Left lung (tissue), 10 donors: ENCODE data around the gene LGALS1. TPM values are rescaled to one million over a fixed set of nuclear protein-coding genes. Genes with fewer than 3 reads are reported as not detected.

Experiments used
- ATAC-seq: fragments of 200-7000 bp; cut with Tn5 transposase; one replicate; pipeline ENCODE4 v1.9.1; 2020; ENCODE audit warnings: moderate library complexity
- DNase-seq, 4 donors: peaks; one replicate each; pipeline ENCODE4 v3.0.0-alpha.2; 2013 to 2020
- H3K27ac ChIP-seq, 2 donors: fragments of 200-600 bp; sonication (generic) in 1 of 2; one replicate each; pipeline versions ENCODE4 v1.5.0 to v1.8.0; 2020 to 2021
- H3K27me3 ChIP-seq, 2 donors: fragments of 200-600 bp; sonication (generic) in 1 of 2; one replicate each; pipeline versions ENCODE4 v1.5.0 to v1.8.0; 2020 to 2021
- H3K36me3 ChIP-seq, 2 donors: fragments of 200-600 bp; sonication (generic) in 1 of 2; one replicate each; pipeline versions ENCODE4 v1.5.0 to v1.8.0; 2020 to 2021
- H3K4me1 ChIP-seq, 2 donors: fragments of 200-600 bp; one replicate each; pipeline ENCODE4 v1.8.0; 2021
- H3K4me3 ChIP-seq, 2 donors: fragments of 200-600 bp; sonication (generic) in 1 of 2; one replicate each; pipeline versions ENCODE4 v1.5.0 to v1.8.0; 2020 to 2021; ENCODE audit warnings: mild to moderate bottlenecking in 1 of 2
- H3K9me3 ChIP-seq, 2 donors: fragments of 200-600 bp; sonication (generic) in 1 of 2; one replicate each; pipeline versions ENCODE4 v1.5.0 to v1.8.0; 2020 to 2021
- CTCF ChIP-seq, 2 donors: fragments of 200-600 bp; sonication (generic) in 1 of 2; IDR thresholded peaks; one replicate each; pipeline versions ENCODE4 v1.5.0 to v1.8.0; 2021; ENCODE audit warnings: antibody characterized with exemption in 2 of 2
- intact Hi-C, 2 donors: fragments of 100-400 bp; cut with DNase I; formaldehyde crosslinking; loops; one replicate each; pipeline versions ENCODE4 v1.11.2 to v1.14.2; 2022
- polyA plus RNA-seq, 6 donors: library from polyadenylated mRNA; unstranded; fragments of 120-200 nt; gene quantifications; one replicate each; pipeline ENCODE4 v1.2.1, GENCODE V29; 2013; ENCODE audit not compliant: insufficient read length in 6 of 6
- total RNA-seq, 2 donors: library from RNA; stranded (reverse); fragmentation: NEBNext Ultra II Directional; extraction: Animal tissue kit (Norgen Biotek cat#: 25700); gene quantifications; one replicate each; pipeline ENCODE4 v1.2.1, GENCODE V29; 2021
- donor health status: DM: no; HTN: yes; CAD: no.
- donor health status: DM: no; HTN: no; CAD: no.

The LGALS1 gene
- total and polyA plus RNA-seq, 8 donors = 575 to 923 (median 750) TPM

GRCh38 chr22:37726241-37726887 lies 50.9 kb downstream of the LGALS1 start:
- Histone ChIP-seq H3K27ac (no peak overlapping the region), H3K36me3 (no peaks in the 10 kb centered on the region), H3K9me3 (no peaks in the 10 kb centered on the region), H3K4me3 (no peak overlapping the region), H3K4me1 (peaks cover 7 to 30% of the 10 kb centered on the region in 2 donors), H3K27me3 (no peaks in the 10 kb centered on the region)
- ATAC-seq (no peak), DNase-seq (no peak)
- TF ChIP-seq CTCF (IDR thresholded peaks at IDR 0.05) = no peak
- intact Hi-C loops = no loop called here

- TF ChIP-seq CTCF (IDR thresholded peaks at IDR 0.05) = no peak
- peak overlapping the region; percentile 14 to 73 for H3K27ac ChIP-seq
- peak; percentile 29 for ATAC-seq
Measured at GRCh38 chr22:37728620-37729019, 53.2 kb downstream of the LGALS1 start.

More at GRCh38 chr22:37728620-37729019, 53.2 kb downstream of the LGALS1 start:
- no peaks in the 10 kb centered on the region for H3K36me3 ChIP-seq
- H3K27me3 ChIP-seq = no peaks in the 10 kb centered on the region
- no peaks in the 10 kb centered on the region for H3K9me3 ChIP-seq
- intact Hi-C loops = no loop called here
- H3K4me1 ChIP-seq = peaks cover 10 to 38% of the 10 kb centered on the region in 2 donors
- H3K4me3 ChIP-seq = no peak overlapping the region
- DNase-seq = no peak

Other genes starting within 250 kb of the LGALS1 start
- 1 to 10 TPM; 4.2 to 4.9 TPM for gene ELFN2, start 248.2 kb upstream of the LGALS1 start, total RNA-seq
- 1 to 10 TPM in 4 of 6 donors, under 1 TPM in 2; 0.70 to 2.5 (median 1.2) TPM for gene ELFN2, start 248.2 kb upstream of the LGALS1 start, polyA plus RNA-seq
- gene MFNG, start 189.3 kb upstream of the LGALS1 start, total RNA-seq = 10 to 100 TPM; 24.4 to 46.4 TPM
- gene MFNG, start 189.3 kb upstream of the LGALS1 start, polyA plus RNA-seq = 10 to 100 TPM; 17.7 to 25.3 (median 21.7) TPM
- 10 to 100 TPM; 10.3 to 13.6 TPM for gene CARD10, start 156.2 kb upstream of the LGALS1 start, total RNA-seq
- gene CARD10, start 156.2 kb upstream of the LGALS1 start, polyA plus RNA-seq = 10 to 100 TPM; 13.4 to 19.7 (median 17.0) TPM
- 10 to 100 TPM; 74.0 to 84.3 TPM for gene CDC42EP1, start 115.2 kb upstream of the LGALS1 start, total RNA-seq
- gene CDC42EP1, start 115.2 kb upstream of the LGALS1 start, polyA plus RNA-seq = 10 to 100 TPM; 30.8 to 54.7 (median 45.2) TPM
- under 1 TPM in 1 of 2 donors, not detected in 1; 0.61 TPM for gene LGALS2, start 95.5 kb upstream of the LGALS1 start, total RNA-seq
- 1 to 10 TPM; 1.2 to 2.6 (median 1.5) TPM for gene LGALS2, start 95.5 kb upstream of the LGALS1 start, polyA plus RNA-seq
- gene GGA1, start 66.8 kb upstream of the LGALS1 start, total RNA-seq = 10 to 100 TPM; 53.0 to 64.3 TPM
- 10 to 100 TPM; 49.6 to 71.2 (median 58.8) TPM for gene GGA1, start 66.8 kb upstream of the LGALS1 start, polyA plus RNA-seq
- 10 to 100 TPM; 14.0 to 40.7 TPM for gene SH3BP1, start 36.0 kb upstream of the LGALS1 start, total RNA-seq
- 10 to 100 TPM; 23.4 to 31.5 (median 27.7) TPM for gene SH3BP1, start 36.0 kb upstream of the LGALS1 start, polyA plus RNA-seq
- 10 to 100 TPM in 1 of 2 donors, 1 to 10 TPM in 1; 8.3 to 10.1 TPM for gene PDXP, start 16.9 kb upstream of the LGALS1 start, total RNA-seq
- 10 to 100 TPM in 5 of 6 donors, 1 to 10 TPM in 1; 9.1 to 13.3 (median 11.8) TPM for gene PDXP, start 16.9 kb upstream of the LGALS1 start, polyA plus RNA-seq
- gene NOL12, start 10.7 kb downstream of the LGALS1 start, total RNA-seq = 10 to 100 TPM; 16.2 to 26.3 TPM
- gene NOL12, start 10.7 kb downstream of the LGALS1 start, polyA plus RNA-seq = 10 to 100 TPM; 17.1 to 23.7 (median 20.3) TPM
- 10 to 100 TPM; 70.9 to 84.9 TPM for gene TRIOBP, start 21.4 kb downstream of the LGALS1 start, total RNA-seq
- gene TRIOBP, start 21.4 kb downstream of the LGALS1 start, polyA plus RNA-seq = 10 to 100 TPM; 57.4 to 80.8 (median 67.0) TPM
- gene GCAT, start 132.3 kb downstream of the LGALS1 start, total RNA-seq = 10 to 100 TPM; 12.6 to 16.7 TPM
- 10 to 100 TPM in 1 of 6 donors, 1 to 10 TPM in 5; 8.1 to 10.9 (median 8.9) TPM for gene GCAT, start 132.3 kb downstream of the LGALS1 start, polyA plus RNA-seq
- gene GALR3, start 147.7 kb downstream of the LGALS1 start, total RNA-seq = not detected
- not detected for gene GALR3, start 147.7 kb downstream of the LGALS1 start, polyA plus RNA-seq
- gene ANKRD54, start 168.7 kb downstream of the LGALS1 start, total RNA-seq = 10 to 100 TPM; 15.2 to 21.9 TPM
- 10 to 100 TPM; 16.8 to 23.5 (median 19.2) TPM for gene ANKRD54, start 168.7 kb downstream of the LGALS1 start, polyA plus RNA-seq
- 100 to 1,000 TPM; 310 to 378 TPM for gene EIF3L, start 173.8 kb downstream of the LGALS1 start, total RNA-seq
- 1,000 to 10,000 TPM; 1,019 to 1,258 (median 1,177) TPM for gene EIF3L, start 173.8 kb downstream of the LGALS1 start, polyA plus RNA-seq
- 10 to 100 TPM; 35.8 to 36.8 TPM for gene MICALL1, start 230.7 kb downstream of the LGALS1 start, total RNA-seq
- 10 to 100 TPM; 15.0 to 32.4 (median 22.3) TPM for gene MICALL1, start 230.7 kb downstream of the LGALS1 start, polyA plus RNA-seq